Measurements from ENCODE around the gene GPAM.

Gene GPAM

GRCh38 chr10:112215342-112215774, 31.8 kb upstream of the GPAM start:
- no peak for TF ChIP-seq CTCF (conservative IDR thresholded peaks at IDR 0.05; ENCODE audit: low read depth)
- H3K27ac ChIP-seq, result no peak overlapping the region
- no peak for DNase-seq (ENCODE audit: low spot score)
- ChIA-PET CTCF (no interaction called here), POLR2A (ENCODE audit: low non-redundant PET) (no interaction called here)

GRCh38 chr10:112214298-112214926, 30.8 kb upstream of the GPAM start:
- DNase-seq (ENCODE audit: low spot score), result no peak
- CTCF ChIA-PET, result interaction anchor here (0.6 kb wide), 1 partner anchor 1019 kb away, joined by 3 read pairs; no protein-coding TSS in a partner anchor
- H3K27ac ChIP-seq, result no peak overlapping the region
- POLR2A ChIA-PET (ENCODE audit: low non-redundant PET), result no interaction called here
- no peak for TF ChIP-seq CTCF (conservative IDR thresholded peaks at IDR 0.05; ENCODE audit: low read depth)

GRCh38 chr10:112213836-112214235, 30.3 kb upstream of the GPAM start:
- CTCF ChIA-PET, result no interaction called here
- POLR2A ChIA-PET (ENCODE audit: low non-redundant PET), result no interaction called here
- no peak overlapping the region for H3K27ac ChIP-seq
- no peak for TF ChIP-seq CTCF (conservative IDR thresholded peaks at IDR 0.05; ENCODE audit: low read depth)
- no peak for DNase-seq (ENCODE audit: low spot score)

- DNase-seq (ENCODE audit: low spot score), result no peak
- POLR2A ChIA-PET (ENCODE audit: low non-redundant PET), result no interaction called here
- no peak overlapping the region for H3K27ac ChIP-seq
- CTCF ChIA-PET, result no interaction called here
- no peak for TF ChIP-seq CTCF (conservative IDR thresholded peaks at IDR 0.05; ENCODE audit: low read depth)
Observed at GRCh38 chr10:112213098-112213823, 29.7 kb upstream of the GPAM start.

- no peak for DNase-seq (ENCODE audit: low spot score)
- ChIA-PET POLR2A (ENCODE audit: low non-redundant PET) (no interaction called here), CTCF (interaction anchor here (0.7 kb wide), 1 partner anchor 185 kb away, joined by 3 read pairs; no protein-coding TSS in a partner anchor)
- H3K27ac ChIP-seq, result no peak overlapping the region
- TF ChIP-seq CTCF (conservative IDR thresholded peaks at IDR 0.05; ENCODE audit: low read depth), result no peak
Observed at GRCh38 chr10:112210666-112211065, 27.1 kb upstream of the GPAM start.

- CTCF ChIA-PET, result no interaction called here
- DNase-seq (ENCODE audit: low spot score), result peak; percentile 13
Observed at GRCh38 chr10:112209684-112210131, 26.1 kb upstream of the GPAM start.

More at GRCh38 chr10:112209684-112210131, 26.1 kb upstream of the GPAM start:
- no peak for TF ChIP-seq CTCF (conservative IDR thresholded peaks at IDR 0.05; ENCODE audit: low read depth)
- no peak overlapping the region for H3K27ac ChIP-seq
- POLR2A ChIA-PET (ENCODE audit: low non-redundant PET), result no interaction called here
